GM21717 (cell line): ENCODE results near the gene SCFD2.

Source experiments
- ATAC-seq: cut with Tn5 transposase; IDR thresholded peaks from one replicate; pipeline ENCODE4 v1.9.1; 2021; ENCODE audit warnings: mild to moderate bottlenecking, moderate library complexity; ENCODE audit not compliant: unreplicated experiment

The SCFD2 gene

DNA sequence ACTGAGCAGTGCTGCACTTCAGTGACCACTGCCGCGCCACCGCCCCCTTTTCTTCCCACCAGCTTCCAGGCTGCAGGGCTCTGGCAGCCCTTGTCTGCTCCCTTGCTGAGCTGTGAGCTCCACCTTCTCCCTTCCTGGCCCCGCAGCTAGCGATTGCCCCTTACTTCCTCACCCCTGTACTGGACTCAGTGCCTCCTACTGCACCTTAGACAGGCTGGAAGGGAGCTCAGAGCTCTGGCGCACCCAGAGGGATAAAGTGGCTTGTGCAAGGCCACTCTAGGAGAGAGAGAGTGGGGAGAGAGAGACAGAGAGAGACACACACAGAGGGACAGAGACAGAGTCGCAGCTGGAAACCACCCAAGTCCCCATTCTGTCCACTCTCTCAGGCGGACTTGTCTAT lies 497.7 kb downstream of the SCFD2 start:
- no peak for ATAC-seq

DNA sequence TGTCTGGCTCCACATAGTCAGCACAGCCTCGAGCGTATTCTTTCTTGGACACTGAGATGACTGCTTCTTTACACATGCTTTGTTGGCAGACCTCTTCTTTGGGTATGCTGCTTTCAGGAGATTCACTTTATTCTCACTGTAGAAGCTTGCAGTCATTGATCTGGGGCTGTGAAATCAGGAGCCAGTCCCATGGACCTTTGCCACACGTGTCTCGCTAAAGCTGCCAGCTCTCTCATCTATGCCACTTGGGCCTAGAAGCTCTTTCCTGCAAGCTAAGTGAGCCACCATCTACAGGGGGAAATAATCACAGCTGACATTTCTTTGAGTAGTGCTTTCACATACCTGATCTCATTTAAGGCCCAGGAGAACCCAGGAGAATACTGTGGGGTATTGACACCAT lies 498.7 kb downstream of the SCFD2 start:
- ATAC-seq = no peak

DNA sequence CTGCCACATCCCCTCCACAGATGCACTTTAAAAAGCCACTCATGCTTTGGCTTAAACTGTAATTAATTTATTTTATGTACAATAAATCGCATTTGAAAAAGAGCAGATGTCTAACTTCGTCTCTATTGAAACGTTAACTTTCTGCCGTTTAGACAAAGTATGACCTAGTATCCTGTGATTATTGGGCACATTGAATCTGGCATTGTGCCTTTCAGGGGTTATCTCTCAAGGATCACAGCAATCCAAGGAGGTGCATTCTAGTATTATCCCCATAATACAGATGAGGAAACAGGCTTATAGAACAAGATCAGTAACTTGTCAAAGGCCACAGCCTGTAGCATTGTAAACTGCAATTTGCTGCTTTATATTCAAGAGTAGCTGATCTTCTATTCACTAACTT lies 499.1 kb downstream of the SCFD2 start:
- ATAC-seq = no peak

DNA sequence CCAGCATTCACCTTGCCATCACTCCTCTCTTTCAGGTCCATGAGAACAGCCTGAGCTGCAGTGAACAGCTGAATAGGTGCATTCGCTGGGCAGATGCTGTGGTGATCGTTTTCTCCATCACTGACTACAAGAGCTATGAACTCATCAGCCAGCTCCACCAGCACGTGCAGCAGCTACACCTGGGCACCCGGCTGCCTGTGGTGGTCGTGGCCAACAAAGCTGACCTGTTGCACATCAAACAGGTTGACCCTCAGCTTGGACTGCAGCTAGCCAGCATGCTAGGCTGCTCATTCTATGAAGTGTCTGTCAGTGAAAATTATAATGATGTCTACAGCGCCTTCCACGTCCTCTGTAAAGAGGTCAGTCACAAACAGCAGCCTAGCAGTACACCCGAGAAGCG lies 500.6 kb downstream of the SCFD2 start:
- no peak for ATAC-seq

DNA sequence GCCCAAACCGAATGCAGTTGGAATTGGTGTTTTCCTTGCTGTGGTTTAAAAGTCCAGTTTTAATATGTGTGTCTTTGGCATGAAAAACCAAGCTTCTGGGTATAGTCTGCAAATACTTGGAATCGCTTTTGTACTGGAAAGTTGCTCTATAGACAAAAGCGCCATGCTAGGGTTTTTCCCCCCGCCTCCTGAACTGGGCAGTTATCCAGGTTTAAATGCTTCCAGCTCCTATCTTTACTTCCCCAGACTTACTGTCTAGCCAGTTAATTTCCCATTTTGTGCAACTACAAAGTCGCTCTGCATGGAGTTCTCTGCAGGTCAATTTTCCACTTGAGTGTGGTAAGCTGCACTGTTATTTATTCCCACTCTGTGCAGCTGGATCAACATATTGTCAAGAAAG lies 501.1 kb downstream of the SCFD2 start:
- no peak for ATAC-seq

DNA sequence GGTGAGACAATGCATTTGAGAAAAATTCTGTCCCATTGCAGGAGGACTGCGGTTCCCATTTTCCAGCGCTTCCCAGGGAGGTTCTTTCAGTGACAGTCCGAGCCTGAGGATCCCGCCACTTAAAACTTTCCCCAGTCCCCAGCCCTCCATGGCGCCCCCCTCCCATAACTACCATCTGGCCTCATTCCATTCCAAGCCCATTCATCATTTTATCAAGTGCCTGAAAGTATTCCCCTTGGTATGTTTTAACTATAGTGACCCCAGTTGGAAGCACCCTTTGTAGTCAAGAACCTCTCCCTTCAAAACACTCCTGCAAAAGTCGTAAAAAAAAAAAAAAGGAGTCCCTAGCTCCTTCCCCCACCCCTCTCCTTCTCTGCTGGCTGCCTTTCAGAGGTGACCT lies 502.5 kb downstream of the SCFD2 start:
- ATAC-seq = no peak

DNA sequence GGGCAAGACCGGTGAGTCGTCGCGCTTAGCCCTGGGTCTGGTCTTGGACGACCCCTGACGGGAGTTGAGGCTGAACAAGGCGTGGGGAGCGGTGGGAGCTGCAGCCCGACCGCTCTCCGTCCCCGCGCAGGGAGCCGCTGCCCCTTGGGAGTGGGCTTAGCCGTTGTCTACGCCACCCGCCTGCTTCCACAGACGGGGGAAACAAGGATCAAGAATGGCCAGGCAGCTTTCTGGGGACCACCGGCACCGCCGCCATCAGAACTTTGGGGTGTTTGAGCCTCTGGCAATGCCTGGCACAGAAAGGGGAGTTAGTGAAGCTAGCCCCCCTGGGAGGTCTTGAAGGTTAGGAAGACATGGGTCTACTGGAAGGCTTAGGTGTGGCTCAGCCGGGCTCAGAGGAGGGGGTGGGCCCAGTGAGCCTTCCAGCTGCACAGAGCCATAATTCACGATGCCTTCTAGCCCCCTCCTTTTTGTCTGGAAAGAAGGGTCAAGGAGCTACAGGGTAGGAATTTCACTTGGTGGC lies 503.2 kb downstream of the SCFD2 start:
- ATAC-seq = peak; percentile 3

DNA sequence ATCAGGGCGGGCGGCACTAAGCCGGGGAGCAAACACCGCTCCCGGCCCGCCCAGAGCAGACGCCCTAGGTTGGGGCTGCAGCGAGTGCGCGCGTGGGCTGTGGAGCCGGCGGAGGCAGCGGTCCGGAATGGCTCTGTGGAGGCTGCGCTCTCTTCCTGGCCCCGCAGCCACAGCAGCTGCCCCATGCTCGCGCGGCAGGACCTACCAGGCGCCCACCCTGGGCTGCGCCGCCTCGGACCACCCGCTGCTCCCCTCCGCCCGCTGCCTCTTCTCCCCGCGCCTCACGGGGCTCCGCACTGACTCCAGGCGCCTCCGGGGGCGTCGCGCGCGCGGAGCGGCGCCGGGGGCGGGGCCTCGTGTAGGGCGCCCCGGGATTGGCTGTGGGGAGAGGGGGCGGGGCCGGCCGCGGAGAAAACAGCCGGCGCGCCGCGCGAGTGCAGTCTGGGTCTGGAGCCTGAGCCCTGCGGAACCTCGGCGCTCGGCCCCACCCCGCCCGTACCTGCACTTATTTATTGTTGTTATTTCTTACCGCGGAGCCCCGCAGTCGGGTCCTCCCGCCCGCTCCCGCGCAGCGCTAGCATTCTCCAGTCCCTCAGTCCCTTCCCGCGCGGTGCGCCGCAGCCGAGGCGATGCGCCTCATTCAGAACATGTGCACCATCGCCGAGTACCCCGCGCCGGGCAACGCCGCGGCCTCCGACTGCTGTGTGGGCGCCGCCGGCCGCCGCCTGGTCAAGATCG lies 503.8 kb downstream of the SCFD2 start, which contains the start of gene RASL11B:
Gene RASL11B, plus strand, starts transcription at position 439 of the 738 bp plus-strand sequence. Its CDS starts 191 bp downstream, at position 630.
- peak; percentile 99 for ATAC-seq

DNA sequence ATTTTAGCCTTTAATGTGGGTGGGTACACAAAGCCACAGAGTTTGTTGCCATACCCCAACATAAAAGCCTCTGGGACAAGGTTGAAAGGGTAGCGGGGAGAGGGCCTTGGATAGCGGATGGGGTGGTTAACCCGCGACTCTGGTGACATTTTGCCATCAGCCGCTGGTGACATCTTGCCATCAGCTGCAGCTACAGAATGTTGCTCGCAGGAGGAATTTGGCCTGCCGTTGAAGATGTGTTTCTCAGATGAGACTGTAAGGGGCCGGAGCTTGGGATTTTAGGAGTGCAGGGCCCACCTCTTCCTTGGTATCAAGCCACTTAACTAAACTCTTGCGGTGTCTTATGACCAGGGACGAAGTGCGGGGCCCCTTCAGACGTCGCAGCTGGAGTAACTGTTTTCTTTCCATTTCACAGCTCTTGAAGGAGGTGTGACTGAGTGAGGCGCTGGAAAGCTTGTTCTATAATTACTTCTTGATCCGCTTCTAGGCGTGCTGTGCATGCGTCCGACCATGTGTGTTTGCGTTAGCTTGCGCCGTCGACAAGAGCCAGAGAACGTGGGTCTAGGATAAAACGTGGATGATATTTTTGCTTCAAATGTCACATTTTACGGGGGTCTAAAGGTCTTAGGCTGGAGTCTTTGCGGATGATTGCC lies 504.6 kb downstream of the SCFD2 start:
- no peak for ATAC-seq

DNA sequence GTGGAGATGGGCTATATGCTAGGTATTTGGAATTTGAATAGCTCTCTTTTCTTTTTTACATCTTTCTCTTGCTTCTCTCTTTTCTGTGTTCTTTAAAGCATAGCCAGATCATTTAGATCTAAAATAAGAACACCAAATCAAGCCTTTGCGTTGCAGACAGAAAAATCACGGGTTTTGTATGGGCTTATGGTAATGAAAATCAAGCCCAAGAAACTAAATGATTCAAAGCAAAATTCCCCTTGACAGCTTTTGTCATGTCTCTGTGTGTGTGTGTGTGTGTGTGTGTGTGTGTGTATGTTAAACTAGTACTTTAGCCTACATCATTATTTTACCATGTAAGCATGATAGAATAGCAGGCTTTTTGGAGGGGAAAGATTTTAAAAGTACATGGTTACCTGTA lies 505.5 kb downstream of the SCFD2 start:
- ATAC-seq = no peak

DNA sequence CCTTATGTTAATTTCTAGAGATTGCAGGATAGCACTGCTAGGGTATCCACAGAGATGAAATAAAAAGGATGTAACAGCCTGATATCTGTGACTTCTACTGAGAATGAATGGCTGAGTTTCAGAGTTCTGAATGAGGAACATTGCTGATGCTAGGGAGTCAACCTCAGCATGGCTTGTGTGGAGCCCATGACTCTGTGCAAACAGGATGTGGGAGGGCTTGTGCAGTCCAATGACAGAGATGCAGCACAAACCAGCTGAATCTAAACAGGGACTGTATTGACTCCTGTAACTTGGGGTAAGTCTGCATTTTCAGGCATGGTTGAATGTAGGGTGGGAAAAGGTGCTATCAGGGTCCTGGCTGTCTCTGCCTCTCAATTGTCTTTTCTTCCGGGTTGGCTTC lies 509.1 kb downstream of the SCFD2 start:
- ATAC-seq = no peak

DNA sequence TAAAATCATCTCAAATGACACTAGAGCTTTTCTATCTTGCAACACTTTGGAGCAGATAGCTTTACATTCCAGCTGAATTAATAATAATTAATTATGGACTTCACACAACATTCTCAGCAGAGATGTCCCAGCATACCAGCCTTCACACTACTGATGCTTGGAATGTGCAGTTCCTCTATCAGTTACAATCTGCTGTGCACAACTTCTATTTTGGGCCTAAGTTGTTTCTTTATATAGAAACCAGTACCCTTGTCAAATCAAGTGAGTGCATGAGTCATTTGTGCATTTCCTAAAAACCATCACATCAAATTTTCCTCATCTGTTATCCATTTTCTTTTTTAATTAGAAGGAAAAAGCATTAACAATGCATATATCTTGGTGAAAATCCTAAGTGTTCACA lies 512.5 kb downstream of the SCFD2 start:
- ATAC-seq = no peak

DNA sequence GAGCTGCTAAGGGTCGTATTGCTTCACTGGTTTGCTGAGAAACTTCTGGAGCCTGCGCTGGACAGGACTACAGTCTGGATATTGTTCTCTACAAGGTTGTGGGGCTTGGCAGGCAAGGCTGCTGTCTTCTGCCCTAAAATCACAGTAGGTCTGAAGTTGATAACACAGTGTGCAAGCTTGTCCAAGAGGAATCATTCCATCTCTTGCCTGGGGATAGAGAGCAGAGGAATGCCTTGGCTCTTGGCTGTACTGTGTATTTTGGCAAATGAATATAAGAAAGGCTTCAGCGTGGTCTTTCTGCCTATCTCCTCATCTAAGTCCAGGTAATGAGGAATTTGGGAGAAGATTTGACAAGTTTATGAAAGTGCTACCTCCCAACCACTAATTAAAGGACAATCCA lies 513.1 kb downstream of the SCFD2 start:
- no peak for ATAC-seq

DNA sequence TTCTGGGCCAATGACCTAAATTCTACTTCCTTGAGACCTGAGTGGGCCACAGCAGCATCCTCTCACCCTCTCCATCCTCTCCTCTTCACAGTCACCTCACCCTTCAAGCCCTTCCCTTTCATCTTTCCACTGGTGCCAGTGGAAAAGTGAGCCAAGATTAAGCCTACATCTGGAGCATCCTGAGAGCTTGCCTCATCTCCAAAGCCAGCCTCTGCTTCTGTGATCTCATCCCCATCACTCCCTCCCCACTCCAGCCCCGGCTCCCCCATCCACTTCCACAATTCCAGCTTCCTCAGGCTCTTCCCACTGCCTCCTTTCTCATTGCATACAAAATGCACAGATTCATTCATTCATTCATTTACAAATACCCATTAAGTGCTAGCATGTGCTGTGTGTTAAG lies 513.8 kb downstream of the SCFD2 start:
- ATAC-seq = no peak

DNA sequence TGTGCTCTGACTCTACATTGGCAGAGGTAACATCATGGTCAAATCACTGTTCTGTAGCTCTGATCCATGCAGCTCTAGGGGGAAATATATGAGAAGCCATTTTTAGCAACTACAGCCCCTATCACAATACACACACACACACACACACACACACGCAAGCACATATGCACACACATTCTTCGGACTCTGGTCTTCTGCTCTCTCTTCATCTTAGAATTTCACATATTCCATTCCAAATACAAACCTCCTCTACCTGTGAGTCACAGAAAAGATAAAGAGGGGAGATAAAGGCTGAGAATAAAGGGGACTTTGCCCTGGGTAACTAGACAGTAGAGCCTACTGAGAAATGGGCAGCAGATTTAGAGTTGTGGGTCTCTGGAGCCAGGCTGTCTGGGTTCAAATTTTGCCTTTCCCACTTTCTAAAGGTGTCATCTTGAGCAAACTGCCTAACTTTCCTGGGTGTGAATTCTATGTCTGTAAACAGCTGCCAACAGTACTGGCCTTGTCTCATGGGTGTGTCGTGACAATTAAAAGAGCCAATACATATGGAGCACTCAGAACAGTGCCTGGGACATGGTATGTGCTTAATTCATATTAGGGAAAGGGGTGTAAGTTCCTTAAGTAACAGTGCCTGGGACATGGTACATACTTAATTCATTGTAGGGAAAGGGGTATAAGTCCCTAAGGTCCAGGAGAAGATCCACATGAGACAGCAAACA lies 515.3 kb downstream of the SCFD2 start:
- ATAC-seq = no peak

DNA sequence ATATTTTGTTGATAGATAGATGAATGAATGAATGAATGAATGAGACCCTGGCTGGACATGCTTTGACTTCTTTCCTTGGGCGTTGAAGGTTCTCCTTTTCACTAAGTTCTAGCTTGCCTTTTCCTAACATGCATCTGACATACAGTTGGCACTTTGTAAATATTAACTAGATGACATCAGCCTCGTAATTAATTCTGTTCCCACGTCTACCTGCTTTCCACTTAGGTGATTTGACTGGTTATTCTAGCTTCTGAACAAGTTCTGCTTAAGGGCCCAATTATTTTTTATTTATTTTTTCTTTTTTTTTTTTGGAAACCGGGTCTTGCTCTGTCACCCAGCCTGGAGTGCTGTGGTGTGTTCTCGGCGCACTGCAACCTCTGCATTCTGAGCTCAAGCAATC lies 517.6 kb downstream of the SCFD2 start:
- no peak for ATAC-seq

DNA sequence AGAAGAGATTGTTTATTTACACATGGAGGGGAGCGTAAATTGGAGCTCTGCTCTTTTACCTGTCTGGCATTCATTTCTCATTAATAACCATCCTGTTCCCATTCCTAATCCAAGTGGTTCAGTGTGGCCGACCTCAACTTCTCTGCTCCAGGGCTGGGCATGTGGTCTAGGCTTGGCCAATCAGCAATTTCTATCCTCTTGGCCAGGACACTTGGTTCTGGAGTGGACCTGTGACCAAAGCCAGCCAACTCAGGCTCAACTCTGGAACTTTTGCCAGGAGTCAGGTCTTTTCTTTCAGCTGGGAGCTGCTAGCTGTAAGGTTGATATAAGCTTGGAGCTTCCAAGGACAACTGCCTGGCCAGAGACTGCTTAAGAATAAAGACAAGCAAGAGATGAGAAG lies 519.4 kb downstream of the SCFD2 start:
- no peak for ATAC-seq

DNA sequence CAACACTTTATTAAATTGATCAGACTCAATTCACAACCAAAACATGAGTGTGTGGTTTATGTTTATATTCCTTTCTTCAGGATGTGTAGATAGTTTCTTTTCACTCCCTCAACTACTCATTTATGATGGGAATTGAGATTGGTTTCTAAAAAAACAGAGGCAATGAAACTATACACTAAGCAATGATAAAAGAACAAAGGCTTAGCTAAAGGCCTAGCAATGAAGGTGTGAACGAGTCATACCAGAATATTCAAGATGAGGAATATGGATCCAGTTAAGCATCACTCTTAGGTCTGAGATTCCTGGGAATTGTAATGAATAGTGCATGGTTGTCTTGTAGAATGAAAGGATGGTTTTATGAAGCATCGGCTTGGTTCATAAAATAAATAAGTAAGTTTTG lies 521.3 kb downstream of the SCFD2 start:
- ATAC-seq = no peak

DNA sequence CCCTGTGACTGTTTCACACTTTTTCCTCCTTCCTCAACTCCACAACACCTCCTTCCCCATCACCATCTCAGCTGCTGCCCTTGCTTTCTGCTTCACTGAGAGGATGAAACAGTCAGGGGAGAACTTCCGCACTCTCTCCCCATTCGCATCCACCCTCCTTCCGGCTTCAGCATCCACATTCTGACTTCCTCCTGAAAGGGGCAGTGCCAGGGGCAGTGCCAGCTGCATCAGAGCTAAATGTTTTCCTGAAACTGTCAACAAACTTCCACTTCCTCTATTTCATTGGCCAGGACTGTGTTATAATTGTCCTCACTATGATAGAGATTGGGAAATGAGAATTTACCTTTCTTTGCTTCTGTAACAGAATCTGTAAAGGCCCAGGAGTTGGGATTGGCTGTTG lies 521.9 kb downstream of the SCFD2 start:
- no peak for ATAC-seq

DNA sequence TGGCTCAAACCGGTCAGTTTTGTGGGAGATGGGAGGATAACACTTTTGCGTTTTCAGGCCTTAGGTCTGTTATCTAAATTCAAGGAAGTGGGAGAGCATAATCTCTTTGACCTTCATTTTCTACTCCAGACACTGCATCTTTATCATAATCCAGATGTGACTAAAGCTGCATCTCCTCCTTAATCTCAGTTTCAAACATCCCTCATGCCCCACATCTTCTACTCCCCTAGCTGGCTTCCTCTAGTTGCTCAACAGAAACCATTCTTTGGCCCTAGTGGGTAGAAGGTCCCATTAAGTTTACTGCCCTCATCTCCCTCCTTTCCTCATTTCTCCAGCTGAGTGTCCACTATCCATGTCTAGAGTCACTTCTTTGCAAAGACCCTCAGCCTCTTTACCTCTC lies 522.5 kb downstream of the SCFD2 start:
- ATAC-seq = no peak

DNA sequence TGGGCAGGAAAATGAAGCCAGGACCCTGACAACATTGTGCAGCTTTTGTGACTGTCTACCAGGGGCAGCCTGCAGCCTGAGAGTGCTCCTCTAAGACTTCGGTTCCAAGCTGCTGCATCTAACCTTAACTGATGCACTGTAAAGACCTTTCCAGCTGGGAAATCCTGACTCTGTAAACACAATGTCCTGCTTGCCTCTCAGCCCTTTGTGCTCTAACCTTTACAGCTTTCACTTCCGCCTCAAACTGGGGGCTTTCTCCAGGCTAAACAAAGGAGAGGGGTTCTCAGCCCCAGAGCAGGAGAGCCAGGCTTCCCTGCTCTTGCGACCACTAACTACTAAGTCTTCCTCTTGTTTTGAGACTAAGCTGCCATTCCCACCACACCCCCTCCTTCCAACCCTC lies 523.1 kb downstream of the SCFD2 start:
- ATAC-seq = no peak
